ENCODE measurements around the gene FOXP1. TPM values are rescaled to one million over a fixed set of nuclear protein-coding genes. Genes with fewer than 3 reads are reported as not detected.

FOXP1 gene
- total RNA-seq, 1 experiment from 2014 or later: 75.3 TPM

GRCh38 chr3:71348831-71349230, 234.7 kb downstream of the FOXP1 start:
- no peaks in the 10 kb centered on the region for H3K79me2 ChIP-seq (ENCODE audit: insufficient read depth, low read length)
- no peak for DNase-seq
- no CpG with 5 or more reads among the region's 2 CpGs for WGBS (ENCODE audit: extremely low coverage, insufficient read length, low lambda C conversion rate)

More at GRCh38 chr3:71348831-71349230, 234.7 kb downstream of the FOXP1 start:
- H3K56ac ChIP-seq (ENCODE audit: insufficient read length, low read depth, low read length): no peak overlapping the region
- H3K4me2 ChIP-seq (ENCODE audit: insufficient read depth, insufficient read length, low read length): no peak overlapping the region
- H4K8ac ChIP-seq (replicated peaks; ENCODE audit: insufficient read length, low read depth, low read length): no peak overlapping the region
- H3K4ac ChIP-seq (ENCODE audit: low read depth, low read length): no peak overlapping the region
- Mint-ChIP-seq H3K27ac (no peak overlapping the region), H3K36me3 (ENCODE audit: insufficient read depth in 1 of 3, low read depth in 3 of 3) (no peaks in the 10 kb centered on the region), H3K4me3 (no peak overlapping the region), H3K27me3 (ENCODE audit: low read depth) (no peaks in the 10 kb centered on the region), H3K4me1 (0 out of 4 replicates have a peak, but pooled peaks cover 3 to 4% of the 10 kb centered on the region in 2 experiments), H3K9me3 (no peaks in the 10 kb centered on the region)
- TF ChIP-seq, protein P1, sequence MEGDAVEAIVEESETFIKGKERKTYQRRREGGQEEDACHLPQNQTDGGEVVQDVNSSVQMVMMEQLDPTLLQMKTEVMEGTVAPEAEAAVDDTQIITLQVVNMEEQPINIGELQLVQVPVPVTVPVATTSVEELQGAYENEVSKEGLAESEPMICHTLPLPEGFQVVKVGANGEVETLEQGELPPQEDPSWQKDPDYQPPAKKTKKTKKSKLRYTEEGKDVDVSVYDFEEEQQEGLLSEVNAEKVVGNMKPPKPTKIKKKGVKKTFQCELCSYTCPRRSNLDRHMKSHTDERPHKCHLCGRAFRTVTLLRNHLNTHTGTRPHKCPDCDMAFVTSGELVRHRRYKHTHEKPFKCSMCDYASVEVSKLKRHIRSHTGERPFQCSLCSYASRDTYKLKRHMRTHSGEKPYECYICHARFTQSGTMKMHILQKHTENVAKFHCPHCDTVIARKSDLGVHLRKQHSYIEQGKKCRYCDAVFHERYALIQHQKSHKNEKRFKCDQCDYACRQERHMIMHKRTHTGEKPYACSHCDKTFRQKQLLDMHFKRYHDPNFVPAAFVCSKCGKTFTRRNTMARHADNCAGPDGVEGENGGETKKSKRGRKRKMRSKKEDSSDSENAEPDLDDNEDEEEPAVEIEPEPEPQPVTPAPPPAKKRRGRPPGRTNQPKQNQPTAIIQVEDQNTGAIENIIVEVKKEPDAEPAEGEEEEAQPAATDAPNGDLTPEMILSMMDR (conservative IDR thresholded peaks at IDR 0.05): no peak
- no peaks in the 10 kb centered on the region for H4K20me1 ChIP-seq (ENCODE audit: control insufficient read depth, insufficient read depth, insufficient read length)
- H2BK120ac ChIP-seq (ENCODE audit: low read depth, low read length, poor library complexity, severe bottlenecking): no peak overlapping the region
- no peak overlapping the region for H3K9ac ChIP-seq (ENCODE audit: extremely low read depth, insufficient read length, low read length)
- H3T11ph ChIP-seq (ENCODE audit: low read length): no peak overlapping the region
- H3K27me3 ChIP-seq (ENCODE audit: insufficient read depth, low read length): no peaks in the 10 kb centered on the region
- H2AFZ ChIP-seq (ENCODE audit: low read length): no peak overlapping the region
- no peak overlapping the region for H2BK15ac ChIP-seq (ENCODE audit: low read depth, low read length)
- H4K91ac ChIP-seq (ENCODE audit: insufficient read length, low read depth, low read length): no peak overlapping the region
- no peak overlapping the region for H2AK5ac ChIP-seq (ENCODE audit: insufficient read length, low read length)
- H3K27ac ChIP-seq (ENCODE audit: insufficient read length, low read depth, low read length): no peak overlapping the region
- H2BK20ac ChIP-seq (ENCODE audit: low read depth, low read length, poor library complexity, severe bottlenecking): no peak overlapping the region
- H3K23ac ChIP-seq (ENCODE audit: insufficient read length, low read depth, low read length): no peak overlapping the region
- H3K18ac ChIP-seq (ENCODE audit: insufficient read length, low read depth, low read length): no peak overlapping the region
- no peaks in the 10 kb centered on the region for H3K4me1 ChIP-seq (ENCODE audit: insufficient read depth, low read length)
- no peaks in the 10 kb centered on the region for H3K9me3 ChIP-seq (ENCODE audit: control insufficient read depth, low read depth, low read length)
- no peak overlapping the region for H3K14ac ChIP-seq (ENCODE audit: insufficient read depth, low read length)
- no peak overlapping the region for H2BK12ac ChIP-seq (ENCODE audit: insufficient read length, low read depth, low read length)
- H3K79me1 ChIP-seq (ENCODE audit: insufficient read depth, low read depth, low read length, poor library complexity, severe bottlenecking): no peaks in the 10 kb centered on the region
- H4K5ac ChIP-seq (ENCODE audit: insufficient read length, low read depth, low read length): no peak overlapping the region
- no peaks in the 10 kb centered on the region for H3K23me2 ChIP-seq (ENCODE audit: insufficient read length, low read depth, low read length, poor library complexity, severe bottlenecking)
- no peak overlapping the region for H2BK5ac ChIP-seq (ENCODE audit: insufficient read length, low read length)

Data from H9 (cell line).